GM21786 (cell line): ENCODE measurements around the gene FNDC8.
"Not testable (repeated sequence)": the region's sequence is repeated elsewhere in the genome, so short reads cannot be mapped to it uniquely, and the experiment has no call there.

Source experiments
- ATAC-seq: cut with Tn5 transposase; IDR thresholded peaks from one replicate; pipeline ENCODE4 v1.9.1; 2021; ENCODE audit not compliant: unreplicated experiment

FNDC8 gene

GRCh38 chr17:35141681-35142466 lies 20.5 kb downstream of the FNDC8 start, which contains the start of gene NLE1:
Gene NLE1, minus strand, starts transcription at chr17:35142303. Its CDS starts 28 bp downstream, at chr17:35142275.
- ATAC-seq = peak; percentile 84

GRCh38 chr17:35142467-35142796 lies 21.0 kb downstream of the FNDC8 start:
- no peak for ATAC-seq

- ATAC-seq = no peak
Measured at GRCh38 chr17:35144840-35145239, 23.4 kb downstream of the FNDC8 start.

GRCh38 chr17:35146214-35146833 lies 24.9 kb downstream of the FNDC8 start:
- no peak for ATAC-seq

GRCh38 chr17:35147375-35147905 lies 26.0 kb downstream of the FNDC8 start, which contains the start of gene UNC45B:
Gene UNC45B, plus strand, starts transcription at chr17:35147817. Its CDS starts 447 bp downstream, at chr17:35148264.
- no peak for ATAC-seq

GRCh38 chr17:35148144-35148543 lies 26.7 kb downstream of the FNDC8 start:
- no peak for ATAC-seq

GRCh38 chr17:35149941-35150340 lies 28.5 kb downstream of the FNDC8 start:
- ATAC-seq = no peak

GRCh38 chr17:35151080-35151479 lies 29.7 kb downstream of the FNDC8 start:
- not testable (repeated sequence) for ATAC-seq

- ATAC-seq = no peak
Measured at GRCh38 chr17:35152421-35153140, 31.2 kb downstream of the FNDC8 start.

- ATAC-seq = no peak
Measured at GRCh38 chr17:35154196-35155165, 33.1 kb downstream of the FNDC8 start.

- ATAC-seq = no peak
Measured at GRCh38 chr17:35155246-35155645, 33.8 kb downstream of the FNDC8 start.

- no peak for ATAC-seq
Measured at GRCh38 chr17:35159940-35160339, 38.5 kb downstream of the FNDC8 start.

GRCh38 chr17:35160354-35161201 lies 39.2 kb downstream of the FNDC8 start:
- no peak for ATAC-seq

- ATAC-seq = no peak
Measured at GRCh38 chr17:35161281-35161761, 39.9 kb downstream of the FNDC8 start.

- ATAC-seq = no peak
Measured at GRCh38 chr17:35162755-35163154, 41.3 kb downstream of the FNDC8 start.

GRCh38 chr17:35163886-35164285 lies 42.5 kb downstream of the FNDC8 start:
- ATAC-seq = no peak

- no peak for ATAC-seq
Measured at GRCh38 chr17:35164716-35165115, 43.3 kb downstream of the FNDC8 start.

GRCh38 chr17:35166526-35166925 lies 45.1 kb downstream of the FNDC8 start:
- no peak for ATAC-seq

- ATAC-seq = no peak
Measured at GRCh38 chr17:35167046-35167445, 45.6 kb downstream of the FNDC8 start.
